Neural cell (in vitro differentiated cells): ENCODE results near the gene RAB5B. TPM values are rescaled to one million over a fixed set of nuclear protein-coding genes. Genes with fewer than 3 reads are reported as not detected.

Experiments
- H2AFZ ChIP-seq: fragments of 200-600, 300-800 bp; sonication (generic), shearing (Covaris generic); 2 replicates; pipeline ENCODE4 v1.6.0; 2014; ENCODE audit warnings: low read depth, mild to moderate bottlenecking, antibody characterized with exemption, low read length, moderate library complexity
- H3F3A ChIP-seq: fragments of 200-600 bp; shearing (Covaris generic); 2 replicates; pipeline ENCODE4 v1.6.1; 2016; ENCODE audit warnings: mild to moderate bottlenecking, moderate library complexity, mixed read lengths, antibody characterized with exemption, low read length; ENCODE audit not compliant: insufficient read depth, poor library complexity, severe bottlenecking
- H3K27ac ChIP-seq: fragments of 200-600, 300-800 bp; sonication (generic), shearing (Covaris generic); 2 replicates; pipeline ENCODE4 v1.5.1; 2014; ENCODE audit warnings: mild to moderate bottlenecking, low read length, moderate library complexity
- H3K27me3 ChIP-seq: fragments of 300-800, 200-600 bp; sonication (generic), shearing (Covaris generic); 2 replicates; pipeline ENCODE4 v1.6.0; 2014; ENCODE audit warnings: mild to moderate bottlenecking, low read depth, low read length, moderate library complexity; ENCODE audit not compliant: insufficient read depth
- H3K36me3 ChIP-seq: fragments of 300-800, 200-600 bp; sonication (generic), shearing (Covaris generic); 2 replicates; pipeline ENCODE4 v1.5.1; 2014; ENCODE audit warnings: mild to moderate bottlenecking, antibody characterized with exemption, low read length, moderate library complexity; ENCODE audit not compliant: insufficient read depth
- H3K4me2 ChIP-seq: fragments of 300-800, 200-600 bp; sonication (generic), shearing (Covaris generic); 2 replicates; pipeline ENCODE4 v1.6.0; 2014; ENCODE audit warnings: mild to moderate bottlenecking, low read length
- H3K4me3 ChIP-seq: fragments of 300-800, 200-600 bp; sonication (generic), shearing (Covaris generic); 2 replicates; pipeline ENCODE4 v1.5.1; 2014; ENCODE audit warnings: mild to moderate bottlenecking, low read length, moderate library complexity
- H3K79me2 ChIP-seq: fragments of 200-600 bp; shearing (Covaris generic); replicated peaks from 2 replicates; pipeline ENCODE4 v1.6.0; 2014; ENCODE audit warnings: mild to moderate bottlenecking, low read length, moderate library complexity; ENCODE audit not compliant: insufficient read depth
- H3K9ac ChIP-seq: fragments of 300-800, 200-600 bp; sonication (generic), shearing (Covaris generic); 2 replicates; pipeline ENCODE4 v1.6.1; 2016; ENCODE audit warnings: mild to moderate bottlenecking, low read length, mixed read lengths
- H3K9me2 ChIP-seq: fragments of 200-600 bp; shearing (Covaris generic); 2 replicates; pipeline ENCODE4 v1.6.1; 2016; ENCODE audit warnings: mild to moderate bottlenecking, low read length, mixed read lengths; ENCODE audit not compliant: insufficient read depth
- H3K9me3 ChIP-seq: fragments of 200-600, 300-800 bp; sonication (generic), shearing (Covaris generic); 2 replicates; pipeline ENCODE4 v1.6.1; 2016; ENCODE audit warnings: mild to moderate bottlenecking, mixed run types, low read length, moderate library complexity, mixed read lengths
- H4K20me1 ChIP-seq: fragments of 200-600 bp; shearing (Covaris generic); 2 replicates; pipeline ENCODE4 v1.6.1; 2016; ENCODE audit warnings: mild to moderate bottlenecking, mixed run types; ENCODE audit not compliant: insufficient read depth
- CTCF ChIP-seq: fragments of 450-650 bp; IDR thresholded peaks from 2 replicates; pipeline ENCODE4 v1.5.1; 2014; ENCODE audit warnings: antibody characterized with exemption, mild to moderate bottlenecking, moderate library complexity; ENCODE audit not compliant: poor library complexity, severe bottlenecking
- EP300 ChIP-seq: fragments of 450-650 bp; conservative IDR thresholded peaks from 2 replicates; pipeline ENCODE4 v1.6.1; 2014; ENCODE audit warnings: antibody characterized with exemption, mild to moderate bottlenecking, moderate library complexity; ENCODE audit not compliant: poor library complexity, severe bottlenecking
- EZH2 ChIP-seq: fragments of 200-600, 300-800 bp; shearing (Covaris generic), sonication (generic); IDR thresholded peaks from 2 replicates; pipeline ENCODE4 v1.6.1; 2014; ENCODE audit warnings: antibody characterized with exemption, low read length, borderline replicate concordance, mild to moderate bottlenecking; ENCODE audit not compliant: insufficient read depth, poor library complexity, severe bottlenecking
- MXI1 ChIP-seq: fragments of 450-650 bp; conservative IDR thresholded peaks from 2 replicates; pipeline ENCODE4 v1.6.1; 2014; ENCODE audit warnings: antibody characterized with exemption, mild to moderate bottlenecking; ENCODE audit not compliant: poor library complexity, severe bottlenecking
- POLR2AphosphoS5 ChIP-seq: IDR thresholded peaks from 2 replicates; pipeline ENCODE4 v1.6.1; 2012
- RAD21 ChIP-seq: fragments of 450-650 bp; conservative IDR thresholded peaks from 2 replicates; pipeline ENCODE4 v1.6.1; 2014; ENCODE audit warnings: antibody characterized with exemption, mild to moderate bottlenecking, moderate library complexity
- REST ChIP-seq: IDR thresholded peaks from 2 replicates; pipeline ENCODE4 v1.6.1; 2012; ENCODE audit warnings: borderline replicate concordance
- SMC3 ChIP-seq: fragments of 450-650 bp; conservative IDR thresholded peaks from 2 replicates; pipeline ENCODE4 v1.6.1; 2014; ENCODE audit warnings: antibody characterized with exemption, mild to moderate bottlenecking, moderate library complexity; ENCODE audit not compliant: poor library complexity
- TAF1 ChIP-seq: IDR thresholded peaks from 2 replicates; pipeline ENCODE4 v1.6.1; 2012; ENCODE audit warnings: low read depth
- polyA plus RNA-seq: library from polyadenylated mRNA; depleted of rRNA; stranded (reverse); fragments of >200 nt; gene quantifications from 2 replicates; pipeline ENCODE4 v1.2.3, GENCODE V29; 2014

RAB5B gene
- polyA plus RNA-seq, 1 donor from 2014 or later: 39.6 TPM

- Histone ChIP-seq H3K9me3 (no peaks in the 10 kb centered on the region), H3K36me3 (no peaks in the 10 kb centered on the region), H3K79me2 (peaks cover 32% of the 10 kb centered on the region), H3K9me2 (no peaks in the 10 kb centered on the region), H2AFZ (peak within 1 kb of the TSS; percentile 92), H3K4me3 (peak within 1 kb of the TSS; percentile 88), H3K27me3 (peaks cover 21% of the 10 kb centered on the region), H3K4me2 (peak within 1 kb of the TSS; percentile 96), H3F3A (no peaks in the 10 kb centered on the region), H3K9ac (peak within 1 kb of the TSS; percentile 87), H4K20me1 (no peaks in the 10 kb centered on the region), H3K27ac (peak within 1 kb of the TSS; percentile 92)
- TF ChIP-seq RAD21 (no peak), MXI1 (no peak), TAF1 (no peak), EP300 (no peak), POLR2AphosphoS5 (no peak), REST (no peak), CTCF (no peak)
These were observed 46.0 kb upstream of the RAB5B start, which contains the start of gene PYM1 for GRCh38 chr12:55927588-55928502. TSS of gene PYM1 (minus strand) at chr12:55927894. CDS start at chr12:55927761, 133 bp downstream.

DNA sequence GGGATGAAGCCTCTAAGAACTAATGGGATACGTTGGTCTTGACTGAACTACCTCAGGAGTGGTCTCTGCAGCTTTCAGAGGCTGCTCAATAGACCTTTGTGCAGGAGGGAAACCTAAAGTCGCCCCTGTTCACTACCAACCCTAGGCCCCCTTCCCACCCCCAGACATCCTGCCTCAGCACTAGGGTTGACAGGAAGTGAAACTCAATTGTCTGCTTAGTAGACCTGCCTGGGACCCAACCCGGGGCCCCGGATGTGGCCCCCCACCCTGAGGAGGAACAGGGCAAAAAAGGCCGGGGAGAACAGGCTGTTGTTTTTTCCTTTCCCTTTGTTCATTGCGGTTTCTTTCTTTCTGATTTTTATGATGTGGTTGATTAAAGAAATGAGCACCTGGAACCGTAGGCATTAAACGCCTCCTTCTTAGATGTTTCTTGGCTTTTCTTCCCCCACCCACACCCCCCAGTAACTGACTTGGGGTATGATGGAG is 44.5 kb upstream of the RAB5B start:
- H4K20me1 ChIP-seq: no peaks in the 10 kb centered on the region
- no peaks in the 10 kb centered on the region for H3K9me3 ChIP-seq
- peaks cover 26% of the 10 kb centered on the region for H3K79me2 ChIP-seq
- no peaks in the 10 kb centered on the region for H3K9me2 ChIP-seq
- peaks cover 33% of the 10 kb centered on the region for H3K27me3 ChIP-seq
- TF ChIP-seq MXI1 (no peak), CTCF (no peak), REST (no peak), TAF1 (no peak), POLR2AphosphoS5 (no peak), EP300 (no peak), SMC3 (no peak), RAD21 (no peak), EZH2 (no peak)
- no peak overlapping the region for H3K9ac ChIP-seq
- no peaks in the 10 kb centered on the region for H3K36me3 ChIP-seq
- H3F3A ChIP-seq: no peaks in the 10 kb centered on the region
- H3K4me2 ChIP-seq: no peak overlapping the region
- no peak overlapping the region for H3K27ac ChIP-seq
- H2AFZ ChIP-seq: no peak overlapping the region
- H3K4me3 ChIP-seq: no peak overlapping the region
